HG03565 (cell line): ENCODE results near the gene XPO1.
"Not testable (repeated sequence)": the region's sequence is repeated elsewhere in the genome, so short reads cannot be mapped to it uniquely, and the experiment has no call there.

Experiments used
- ATAC-seq: cut with Tn5 transposase; IDR thresholded peaks from one replicate; pipeline ENCODE4 v1.9.1; 2021; ENCODE audit warnings: mild to moderate bottlenecking, moderate library complexity; ENCODE audit not compliant: unreplicated experiment

The XPO1 gene

GRCh38 chr2:61535449-61535848, 2.7 kb downstream of the XPO1 start:
- ATAC-seq: no peak

GRCh38 chr2:61534926-61535325, 3.2 kb downstream of the XPO1 start:
- no peak for ATAC-seq

- ATAC-seq: no peak
Observed at GRCh38 chr2:61530749-61531148, 7.4 kb downstream of the XPO1 start.

GRCh38 chr2:61529944-61530735, 8.0 kb downstream of the XPO1 start:
- ATAC-seq: no peak

- no peak for ATAC-seq
Observed at GRCh38 chr2:61520261-61520660, 17.9 kb downstream of the XPO1 start.

GRCh38 chr2:61512768-61513398, 25.3 kb downstream of the XPO1 start:
- ATAC-seq: no peak

- ATAC-seq: no peak
Observed at GRCh38 chr2:61510674-61511671, 27.2 kb downstream of the XPO1 start.

GRCh38 chr2:61504949-61505348, 33.2 kb downstream of the XPO1 start:
- no peak for ATAC-seq

- ATAC-seq: no peak
Observed at GRCh38 chr2:61499060-61499459, 39.1 kb downstream of the XPO1 start.

GRCh38 chr2:61493523-61493942, 44.6 kb downstream of the XPO1 start:
- ATAC-seq: no peak

GRCh38 chr2:61492476-61492875, 45.7 kb downstream of the XPO1 start:
- no peak for ATAC-seq

- ATAC-seq: no peak
Observed at GRCh38 chr2:61485281-61485680, 52.9 kb downstream of the XPO1 start.

GRCh38 chr2:61478086-61478485, 60.1 kb downstream of the XPO1 start:
- ATAC-seq: no peak

- not testable (repeated sequence) for ATAC-seq
Observed at GRCh38 chr2:61476929-61477589, 61.1 kb downstream of the XPO1 start.

GRCh38 chr2:61471905-61472805, 66.0 kb downstream of the XPO1 start:
- ATAC-seq: no peak

GRCh38 chr2:61470965-61471904, 66.9 kb downstream of the XPO1 start, which contains the start of gene USP34:
USP34 (minus strand) TSS chr2:61471087; CDS start chr2:61470692, 395 bp downstream.
- ATAC-seq: peak; percentile 45

GRCh38 chr2:61470122-61470951, 67.8 kb downstream of the XPO1 start:
- no peak for ATAC-seq
